Measurements from ENCODE around the gene ZFYVE9.
"Not testable (repeated sequence)": the region's sequence is repeated elsewhere in the genome, so short reads cannot be mapped to it uniquely, and the experiment has no call there.

Gene ZFYVE9

GRCh38 chr1:52345252-52345651 is 203.4 kb downstream of the ZFYVE9 start:
- no peak for DNase-seq

GRCh38 chr1:52346653-52347052 is 204.8 kb downstream of the ZFYVE9 start:
- DNase-seq = no peak

GRCh38 chr1:52348704-52349300 is 206.9 kb downstream of the ZFYVE9 start:
- DNase-seq = no peak

GRCh38 chr1:52352690-52353089 is 210.8 kb downstream of the ZFYVE9 start:
- DNase-seq = no peak

GRCh38 chr1:52355436-52355835 is 213.5 kb downstream of the ZFYVE9 start:
- DNase-seq = no peak

GRCh38 chr1:52355847-52356505 is 214.1 kb downstream of the ZFYVE9 start:
- DNase-seq = no peak

GRCh38 chr1:52356818-52357355 is 215.0 kb downstream of the ZFYVE9 start:
- no peak for DNase-seq

GRCh38 chr1:52357397-52357796 is 215.5 kb downstream of the ZFYVE9 start:
- no peak for DNase-seq

GRCh38 chr1:52358851-52359497 is 217.1 kb downstream of the ZFYVE9 start:
- no peak for DNase-seq

- no peak for DNase-seq
Measured at GRCh38 chr1:52359676-52360594, 218.0 kb downstream of the ZFYVE9 start.

- DNase-seq = no peak
Measured at GRCh38 chr1:52360595-52360968, 218.7 kb downstream of the ZFYVE9 start.

GRCh38 chr1:52364235-52364839 is 222.4 kb downstream of the ZFYVE9 start:
- DNase-seq = no peak

GRCh38 chr1:52365071-52365745 is 223.3 kb downstream of the ZFYVE9 start:
- peak; percentile 54 for DNase-seq

- peak; percentile 98 for DNase-seq
Measured at GRCh38 chr1:52365746-52366516, 224.0 kb downstream of the ZFYVE9 start, which contains the start of gene CC2D1B. TSS of gene CC2D1B (minus strand) at chr1:52366205. CDS start at chr1:52364620, 1,585 bp downstream.

- DNase-seq = no peak
Measured at GRCh38 chr1:52366517-52366827, 224.6 kb downstream of the ZFYVE9 start.

GRCh38 chr1:52367272-52367671 is 225.4 kb downstream of the ZFYVE9 start:
- DNase-seq = no peak

GRCh38 chr1:52368383-52369172 is 226.7 kb downstream of the ZFYVE9 start:
- DNase-seq = peak; percentile 59

- not testable (repeated sequence) for DNase-seq
Measured at GRCh38 chr1:52369851-52370250, 228.0 kb downstream of the ZFYVE9 start.

GRCh38 chr1:52385376-52385775 is 243.5 kb downstream of the ZFYVE9 start:
- DNase-seq = no peak

- DNase-seq = no peak
Measured at GRCh38 chr1:52386458-52386857, 244.6 kb downstream of the ZFYVE9 start.

Measured in femur (tissue), 1 donor.